ENCODE measurements around the gene C11orf97.

DNA sequence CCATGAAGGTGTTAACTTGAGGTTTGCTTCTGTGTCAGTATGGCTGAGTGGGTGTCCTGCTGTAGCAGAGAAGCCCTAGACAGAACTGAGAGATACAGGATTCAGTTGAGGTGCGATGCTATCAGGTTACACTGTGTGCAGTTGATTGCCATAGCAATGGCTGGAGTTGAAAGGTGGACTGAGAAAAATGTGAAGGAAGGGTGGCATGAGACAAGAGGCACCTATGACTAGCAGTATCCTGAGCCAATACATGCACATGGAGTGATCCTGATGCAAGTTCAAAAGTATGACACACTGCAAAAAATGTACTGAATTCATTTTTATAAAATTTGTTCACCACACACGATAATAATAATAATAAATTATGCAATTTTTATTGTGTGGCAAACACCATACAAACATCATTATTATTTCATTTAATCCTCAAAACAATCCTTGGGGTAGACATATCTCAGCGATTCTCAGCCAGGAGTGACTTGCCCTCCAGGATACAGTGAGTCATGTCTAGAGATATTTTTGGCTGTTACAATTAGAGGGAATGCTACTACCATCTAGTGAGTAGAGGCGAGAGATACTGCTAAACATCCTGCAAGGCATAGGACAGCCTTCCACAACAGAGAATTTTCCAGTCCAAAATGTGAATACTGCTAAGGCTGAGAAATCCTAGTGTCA is 51.1 kb downstream of the C11orf97 start:
- TF ChIP-seq SIN3A (IDR thresholded peaks at IDR 0.05; ENCODE audit: borderline replicate concordance, insufficient read depth, low read length) (no peak), TAF1 (IDR thresholded peaks at IDR 0.05; ENCODE audit: borderline replicate concordance, insufficient read depth, low read length) (no peak), POLR2AphosphoS5 (IDR thresholded peaks at IDR 0.05; ENCODE audit: low read depth, low read length) (no peak), FOXP2 (optimal IDR thresholded peaks at IDR 0.05; ENCODE audit: borderline replicate concordance, extremely low read depth, extremely low read length, insufficient read depth) (no peak)
- TF ChIP-seq, protein P1, sequence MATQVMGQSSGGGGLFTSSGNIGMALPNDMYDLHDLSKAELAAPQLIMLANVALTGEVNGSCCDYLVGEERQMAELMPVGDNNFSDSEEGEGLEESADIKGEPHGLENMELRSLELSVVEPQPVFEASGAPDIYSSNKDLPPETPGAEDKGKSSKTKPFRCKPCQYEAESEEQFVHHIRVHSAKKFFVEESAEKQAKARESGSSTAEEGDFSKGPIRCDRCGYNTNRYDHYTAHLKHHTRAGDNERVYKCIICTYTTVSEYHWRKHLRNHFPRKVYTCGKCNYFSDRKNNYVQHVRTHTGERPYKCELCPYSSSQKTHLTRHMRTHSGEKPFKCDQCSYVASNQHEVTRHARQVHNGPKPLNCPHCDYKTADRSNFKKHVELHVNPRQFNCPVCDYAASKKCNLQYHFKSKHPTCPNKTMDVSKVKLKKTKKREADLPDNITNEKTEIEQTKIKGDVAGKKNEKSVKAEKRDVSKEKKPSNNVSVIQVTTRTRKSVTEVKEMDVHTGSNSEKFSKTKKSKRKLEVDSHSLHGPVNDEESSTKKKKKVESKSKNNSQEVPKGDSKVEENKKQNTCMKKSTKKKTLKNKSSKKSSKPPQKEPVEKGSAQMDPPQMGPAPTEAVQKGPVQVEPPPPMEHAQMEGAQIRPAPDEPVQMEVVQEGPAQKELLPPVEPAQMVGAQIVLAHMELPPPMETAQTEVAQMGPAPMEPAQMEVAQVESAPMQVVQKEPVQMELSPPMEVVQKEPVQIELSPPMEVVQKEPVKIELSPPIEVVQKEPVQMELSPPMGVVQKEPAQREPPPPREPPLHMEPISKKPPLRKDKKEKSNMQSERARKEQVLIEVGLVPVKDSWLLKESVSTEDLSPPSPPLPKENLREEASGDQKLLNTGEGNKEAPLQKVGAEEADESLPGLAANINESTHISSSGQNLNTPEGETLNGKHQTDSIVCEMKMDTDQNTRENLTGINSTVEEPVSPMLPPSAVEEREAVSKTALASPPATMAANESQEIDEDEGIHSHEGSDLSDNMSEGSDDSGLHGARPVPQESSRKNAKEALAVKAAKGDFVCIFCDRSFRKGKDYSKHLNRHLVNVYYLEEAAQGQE (IDR thresholded peaks at IDR 0.05; ENCODE audit: insufficient read depth in 1 of 2, low read depth in 2 of 2, low read length in 2 of 2) = no peak

Data from PFSK-1 (cell line).